Mucosa of descending colon (tissue), 3 donors: ENCODE results near the gene PTPN12. TPM values are rescaled to one million over a fixed set of nuclear protein-coding genes. Genes with fewer than 3 reads are reported as not detected.
"Not testable (repeated sequence)": the region's sequence is repeated elsewhere in the genome, so short reads cannot be mapped to it uniquely, and the experiment has no call there.

Experiments used
- ATAC-seq: fragments of 200-7000 bp; cut with Tn5 transposase; one replicate; pipeline ENCODE4 v1.9.1; 2020; ENCODE audit warnings: mild to moderate bottlenecking, moderate library complexity
- DNase-seq, 3 donors: peaks; one replicate each; pipeline ENCODE4 v3.0.0-alpha.2; 2020
- H3K36me3 ChIP-seq: fragments of 200-600 bp; one replicate; pipeline ENCODE4 v1.8.0; 2021; ENCODE audit warnings: low read depth, mild to moderate bottlenecking
- H3K4me1 ChIP-seq: fragments of 200-600 bp; one replicate; pipeline ENCODE4 v1.8.0; 2021; ENCODE audit warnings: low read depth, mild to moderate bottlenecking
- H3K4me3 ChIP-seq: fragments of 200-600 bp; one replicate; pipeline ENCODE4 v1.8.0; 2021; ENCODE audit warnings: mild to moderate bottlenecking
- H3K9me3 ChIP-seq: fragments of 200-600 bp; one replicate; pipeline ENCODE4 v1.8.0; 2021; ENCODE audit warnings: mild to moderate bottlenecking
- intact Hi-C, 2 donors: fragments of 100-400 bp; cut with DNase I in 1 of 2; cut with micrococcal nuclease in 1 of 2; formaldehyde crosslinking; loops; one replicate each; pipeline versions ENCODE4 v1.11.0 to v1.11.1; 2022; cut with DNase I, micrococcal nuclease
- total RNA-seq, 3 donors: library from RNA; stranded (reverse); fragmentation: NEBNext Ultra II Directional in 2 of 3; extraction: Animal tissue kit (Norgen Biotek cat#: 25700) in 2 of 3; gene quantifications; one replicate each; pipeline versions ENCODE4 v1.2.1 to v1.2.4, GENCODE V29; 2021 to 2023
- TF ChIP-seq, protein P1 (sequence below): fragments of 200-600 bp; IDR thresholded peaks from one replicate; pipeline ENCODE4 v1.8.0; 2022; ENCODE audit warnings: antibody characterized with exemption, mild to moderate bottlenecking
- donor health status: DM: no; HTN: no; CAD: no; lungs with moderate emphysema.
- donor health status: DM: no; HTN: no; CAD: no.
- donor health status: DM: no; HTN: yes; CAD: no.

Gene PTPN12
- total RNA-seq, 3 donors from 2014 or later, result 42.0 to 92.1 (median 44.6) TPM

DNA sequence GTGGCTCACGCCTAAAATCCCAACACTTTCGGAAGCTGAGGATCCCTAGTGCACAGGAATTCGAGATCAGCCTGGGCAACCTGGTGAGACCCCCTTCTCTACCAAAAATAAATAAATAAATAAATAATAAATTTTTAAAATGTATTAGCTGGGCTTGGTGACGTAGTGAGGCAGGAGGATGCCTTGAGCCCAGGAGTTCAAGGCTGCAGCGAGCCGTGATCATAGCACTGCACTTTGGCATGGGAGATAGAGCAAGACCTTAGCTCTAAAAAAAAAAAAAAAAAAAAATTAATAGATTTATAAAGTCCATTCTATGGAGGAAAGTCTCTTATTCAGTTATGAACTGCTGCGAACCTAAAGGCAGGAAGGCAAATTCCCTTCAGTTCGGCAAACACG is 1.1 kb upstream of the PTPN12 start:
- TF ChIP-seq, protein P1, sequence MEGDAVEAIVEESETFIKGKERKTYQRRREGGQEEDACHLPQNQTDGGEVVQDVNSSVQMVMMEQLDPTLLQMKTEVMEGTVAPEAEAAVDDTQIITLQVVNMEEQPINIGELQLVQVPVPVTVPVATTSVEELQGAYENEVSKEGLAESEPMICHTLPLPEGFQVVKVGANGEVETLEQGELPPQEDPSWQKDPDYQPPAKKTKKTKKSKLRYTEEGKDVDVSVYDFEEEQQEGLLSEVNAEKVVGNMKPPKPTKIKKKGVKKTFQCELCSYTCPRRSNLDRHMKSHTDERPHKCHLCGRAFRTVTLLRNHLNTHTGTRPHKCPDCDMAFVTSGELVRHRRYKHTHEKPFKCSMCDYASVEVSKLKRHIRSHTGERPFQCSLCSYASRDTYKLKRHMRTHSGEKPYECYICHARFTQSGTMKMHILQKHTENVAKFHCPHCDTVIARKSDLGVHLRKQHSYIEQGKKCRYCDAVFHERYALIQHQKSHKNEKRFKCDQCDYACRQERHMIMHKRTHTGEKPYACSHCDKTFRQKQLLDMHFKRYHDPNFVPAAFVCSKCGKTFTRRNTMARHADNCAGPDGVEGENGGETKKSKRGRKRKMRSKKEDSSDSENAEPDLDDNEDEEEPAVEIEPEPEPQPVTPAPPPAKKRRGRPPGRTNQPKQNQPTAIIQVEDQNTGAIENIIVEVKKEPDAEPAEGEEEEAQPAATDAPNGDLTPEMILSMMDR, result no peak
- Histone ChIP-seq H3K4me3 (peak overlapping the region; percentile 84), H3K36me3 (no peaks in the 10 kb centered on the region), H3K4me1 (peaks cover 7% of the 10 kb centered on the region), H3K9me3 (no peaks in the 10 kb centered on the region)
- intact Hi-C loops, result no loop called here
- DNase-seq (peak in 1 of 3 donors; percentile 17), ATAC-seq (no peak)

GRCh38 chr7:77536413-77537135 is 521 bp upstream of the PTPN12 start:
- DNase-seq, result peak; percentile 98 to 99 (median 99)
- TF ChIP-seq, protein P1, result no peak
- Histone ChIP-seq H3K4me1 (peaks cover 9% of the 10 kb centered on the region), H3K36me3 (no peaks in the 10 kb centered on the region), H3K4me3 (peak overlapping the region; percentile 84), H3K9me3 (no peaks in the 10 kb centered on the region)
- intact Hi-C loops, result no loop called here
- ATAC-seq, result peak; percentile 91

DNA sequence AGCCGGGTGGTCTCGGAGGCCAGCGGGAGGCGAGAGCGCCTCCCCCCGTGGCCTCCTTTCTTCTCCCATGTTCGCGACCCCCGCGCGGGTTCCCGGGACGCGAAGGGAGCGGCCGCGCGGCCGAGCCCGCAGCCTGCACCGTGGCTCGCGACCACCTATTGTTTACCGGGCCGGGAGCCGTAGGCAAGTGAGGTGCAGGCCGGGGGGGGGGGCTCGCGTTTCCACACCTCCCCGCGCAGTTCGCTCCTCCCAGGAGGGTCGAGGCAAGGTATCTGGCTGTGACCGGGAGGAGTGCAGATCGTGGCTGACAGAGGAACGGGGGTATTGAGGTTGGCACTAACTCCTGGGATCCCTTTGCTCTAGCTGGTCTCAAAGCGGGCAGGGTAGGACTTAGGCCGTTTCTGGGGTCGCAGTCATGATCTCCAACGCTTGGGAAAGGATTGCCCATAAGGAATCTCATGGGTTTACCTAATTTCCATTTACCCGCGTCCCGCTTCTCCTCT is 734 bp downstream of the PTPN12 start:
- peak; percentile 46 to 71 (median 67) for DNase-seq
- TF ChIP-seq, protein P1, result no peak
- Histone ChIP-seq H3K4me3 (peak overlapping the region; percentile 84), H3K36me3 (no peaks in the 10 kb centered on the region), H3K9me3 (no peaks in the 10 kb centered on the region), H3K4me1 (peaks cover 14% of the 10 kb centered on the region)
- intact Hi-C loops, result no loop called here
- ATAC-seq, result peak; percentile 16

DNA sequence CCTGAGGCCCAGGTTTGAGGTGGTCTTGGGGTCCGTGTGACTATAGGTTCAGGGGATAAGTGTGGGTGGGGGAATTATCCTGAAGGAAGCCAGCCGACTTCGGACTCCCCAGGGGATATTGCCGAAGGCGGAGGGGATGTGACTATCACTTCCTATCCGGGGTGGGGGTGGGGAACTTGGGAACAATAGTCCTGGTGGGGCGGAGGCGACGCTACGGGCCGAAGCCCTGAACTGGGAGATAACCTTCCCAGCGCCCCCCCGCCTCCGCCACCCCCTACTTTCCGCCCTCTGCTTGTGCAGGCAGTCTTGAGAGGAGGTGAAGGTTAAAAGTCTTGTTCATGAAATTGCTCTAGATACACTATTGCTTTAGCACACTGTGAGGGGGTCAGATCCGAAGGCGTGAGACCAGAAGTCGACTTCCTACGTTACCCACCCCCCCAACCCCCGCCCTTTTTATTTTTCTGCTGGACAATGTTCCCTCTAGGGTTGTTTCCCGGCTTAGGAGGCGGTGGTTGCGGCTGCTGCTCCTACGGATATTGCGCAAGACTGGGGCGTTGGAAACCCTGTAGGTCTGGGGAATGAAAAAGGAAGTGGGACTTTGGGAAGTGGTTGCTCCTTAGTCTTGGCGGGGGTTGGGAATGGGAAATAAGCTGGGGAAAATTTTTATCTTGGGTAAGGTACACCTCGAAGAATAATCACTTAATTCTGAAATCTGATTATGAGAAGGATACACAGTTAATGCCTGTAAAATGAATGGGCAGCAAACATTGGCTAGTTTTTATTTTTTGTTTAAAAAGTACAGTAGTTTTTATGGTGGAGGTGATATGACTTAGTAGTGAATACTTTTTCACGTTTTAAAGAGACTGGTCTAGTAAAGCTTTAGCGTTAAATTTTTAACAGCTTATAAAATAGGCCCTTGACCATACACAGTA is 1.5 kb downstream of the PTPN12 start:
- intact Hi-C loops, result no loop called here
- peaks cover 14% of the 10 kb centered on the region for H3K4me1 ChIP-seq
- ATAC-seq (peak; percentile 53), DNase-seq (peak; percentile 84 to 92 (median 89))
- H3K9me3 ChIP-seq, result no peaks in the 10 kb centered on the region
- H3K4me3 ChIP-seq, result peak overlapping the region; percentile 84
- no peaks in the 10 kb centered on the region for H3K36me3 ChIP-seq
- TF ChIP-seq, protein P1, result no peak

DNA sequence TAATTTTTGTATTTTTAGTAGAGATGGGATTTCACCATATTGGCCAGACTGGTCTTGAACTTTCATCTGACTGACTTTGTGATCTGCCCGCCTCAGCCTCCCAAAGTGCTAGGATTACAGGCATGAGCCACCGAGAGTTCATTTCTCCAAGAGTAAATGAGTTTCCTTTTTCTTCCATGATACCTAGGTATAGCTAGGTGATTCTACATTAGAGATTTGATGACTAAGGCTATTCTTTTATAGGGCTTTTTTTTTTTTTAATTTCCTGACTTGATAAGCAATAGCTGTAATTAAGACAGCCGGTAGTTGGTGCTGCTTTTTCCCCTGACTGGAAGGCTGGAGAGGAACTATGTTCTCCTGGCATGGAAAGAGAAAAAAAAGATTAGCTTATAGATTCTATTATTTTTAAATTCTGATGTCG is 3.3 kb downstream of the PTPN12 start:
- no peaks in the 10 kb centered on the region for H3K36me3 ChIP-seq
- TF ChIP-seq, protein P1, result no peak
- H3K4me1 ChIP-seq, result peaks cover 14% of the 10 kb centered on the region
- no peak for ATAC-seq
- no peaks in the 10 kb centered on the region for H3K9me3 ChIP-seq
- intact Hi-C loops, result no loop called here
- H3K4me3 ChIP-seq, result no peak overlapping the region
- DNase-seq, result no peak

GRCh38 chr7:77540993-77541392 is 3.9 kb downstream of the PTPN12 start:
- ATAC-seq, DNase-seq, intact Hi-C loops, H3K36me3 ChIP-seq, H3K9me3 ChIP-seq, H3K4me3 ChIP-seq: not testable (repeated sequence)
- peaks cover 14% of the 10 kb centered on the region for H3K4me1 ChIP-seq
